T-helper 1 cell treated with Interleukin-12 subunit alpha and Interleukin-12 subunit beta and Interleukin-4 antibody, amounts not matched to agents 30 ng/mL and 1 ng/mL, for 36 hours (primary cell): ENCODE data around the gene DNAJC9. TPM values are rescaled to one million over a fixed set of nuclear protein-coding genes. Genes with fewer than 3 reads are reported as not detected.

Source experiments
- intact Hi-C: fragments of 100-400 bp; cut with micrococcal nuclease; formaldehyde crosslinking; loops from one replicate; pipeline ENCODE4 v1.15.1; 2024
- total RNA-seq: library from RNA; stranded (reverse); gene quantifications from 2 replicates; pipeline ENCODE4 v1.2.3, GENCODE V29; 2022

Gene DNAJC9
- total RNA-seq, 1 donor from 2014 or later, result 47.6 TPM

- intact Hi-C loops, result loop anchor here (1.0 to 10.0 kb wide), 4 partner anchors 7 to 1990 kb away; partner anchors contain the start of genes ANAPC16, ASCC1, COMTD1 and MRPS16
Measured at GRCh38 chr10:73244866-73245477, 2.1 kb downstream of the DNAJC9 start.

- intact Hi-C loops, result loop anchor here (10.0 kb wide), 1 partner anchor 1995 kb away; the partner anchor contains the start of gene COMTD1
Measured at GRCh38 chr10:73239908-73240307, 7.1 kb downstream of the DNAJC9 start.

- intact Hi-C loops, result no loop called here
Measured at GRCh38 chr10:73238990-73239566, 8.0 kb downstream of the DNAJC9 start.

GRCh38 chr10:73234695-73235094 lies 12.4 kb downstream of the DNAJC9 start:
- intact Hi-C loops, result no loop called here

- intact Hi-C loops, result no loop called here
Measured at GRCh38 chr10:73233883-73234282, 13.2 kb downstream of the DNAJC9 start.

GRCh38 chr10:73232887-73233286 lies 14.2 kb downstream of the DNAJC9 start:
- intact Hi-C loops, result no loop called here

- intact Hi-C loops, result no loop called here
Measured at GRCh38 chr10:73229567-73229966, 17.5 kb downstream of the DNAJC9 start.

- intact Hi-C loops, result no loop called here
Measured at GRCh38 chr10:73228247-73228646, 18.8 kb downstream of the DNAJC9 start.

GRCh38 chr10:73226663-73227062 lies 20.4 kb downstream of the DNAJC9 start:
- intact Hi-C loops, result no loop called here

- intact Hi-C loops, result no loop called here
Measured at GRCh38 chr10:73225518-73225917, 21.5 kb downstream of the DNAJC9 start.

- intact Hi-C loops, result no loop called here
Measured at GRCh38 chr10:73220989-73221388, 26.1 kb downstream of the DNAJC9 start.

- intact Hi-C loops, result no loop called here
Measured at GRCh38 chr10:73219384-73219783, 27.7 kb downstream of the DNAJC9 start.

GRCh38 chr10:73218431-73219191 lies 28.4 kb downstream of the DNAJC9 start:
- intact Hi-C loops, result no loop called here

- intact Hi-C loops, result no loop called here
Measured at GRCh38 chr10:73217628-73218027, 29.4 kb downstream of the DNAJC9 start.

GRCh38 chr10:73215749-73216148 lies 31.3 kb downstream of the DNAJC9 start:
- intact Hi-C loops, result no loop called here

GRCh38 chr10:73211106-73211811 lies 35.8 kb downstream of the DNAJC9 start:
- intact Hi-C loops, result loop anchor here (2.0 kb wide), 1 partner anchor 66 kb away; no protein-coding TSS in a partner anchor

- intact Hi-C loops, result loop anchor here (2.0 kb wide), 1 partner anchor 66 kb away; no protein-coding TSS in a partner anchor
Measured at GRCh38 chr10:73210395-73211105, 36.5 kb downstream of the DNAJC9 start.

GRCh38 chr10:73209705-73210104 lies 37.4 kb downstream of the DNAJC9 start:
- intact Hi-C loops, result loop anchor here (2.0 kb wide), 1 partner anchor 65 kb away; no protein-coding TSS in a partner anchor

GRCh38 chr10:73207883-73208282 lies 39.2 kb downstream of the DNAJC9 start:
- intact Hi-C loops, result no loop called here

GRCh38 chr10:73206385-73206784 lies 40.7 kb downstream of the DNAJC9 start:
- intact Hi-C loops, result no loop called here

- intact Hi-C loops, result no loop called here
Measured at GRCh38 chr10:73205890-73206289, 41.2 kb downstream of the DNAJC9 start.
